ENCODE results near the gene NOL7. TPM values are rescaled to one million over a fixed set of nuclear protein-coding genes. Genes with fewer than 3 reads are reported as not detected.

The NOL7 gene
- total and polyA plus RNA-seq, 2 of the 13 experiments (the other 11 are each of a cell fraction or from before 2014, with no cell fraction given): 37.8 to 186 TPM

DNA sequence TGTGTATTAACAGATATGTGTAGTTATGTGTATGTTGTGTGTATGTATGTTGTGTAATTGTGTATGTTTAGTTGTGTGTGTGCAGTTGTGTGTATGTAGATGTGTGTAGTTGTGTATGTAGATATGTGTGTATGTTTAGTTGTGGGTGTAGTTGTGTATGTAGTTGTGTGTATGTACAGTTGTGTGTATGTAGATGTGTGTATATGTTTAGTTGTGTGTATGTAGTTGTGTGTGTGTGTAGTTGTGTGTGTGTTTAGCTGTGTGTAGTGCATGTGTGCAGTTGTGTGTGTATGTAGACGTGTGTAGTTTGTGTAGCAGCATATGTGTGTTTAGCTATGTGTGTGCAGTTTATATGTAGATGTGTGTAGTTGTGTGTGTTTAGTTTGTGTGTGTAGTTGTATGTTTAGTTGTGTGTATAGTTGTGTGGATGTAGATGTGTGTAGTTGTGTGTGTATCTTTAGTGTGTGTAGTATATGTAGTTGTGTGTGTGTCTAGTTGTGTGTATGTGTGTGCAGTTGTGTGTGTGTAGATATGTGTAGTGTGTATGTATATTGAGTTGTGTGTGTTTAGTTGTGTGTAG is 24.5 kb upstream of the NOL7 start (continued):
- TF ChIP-seq, protein P1, sequence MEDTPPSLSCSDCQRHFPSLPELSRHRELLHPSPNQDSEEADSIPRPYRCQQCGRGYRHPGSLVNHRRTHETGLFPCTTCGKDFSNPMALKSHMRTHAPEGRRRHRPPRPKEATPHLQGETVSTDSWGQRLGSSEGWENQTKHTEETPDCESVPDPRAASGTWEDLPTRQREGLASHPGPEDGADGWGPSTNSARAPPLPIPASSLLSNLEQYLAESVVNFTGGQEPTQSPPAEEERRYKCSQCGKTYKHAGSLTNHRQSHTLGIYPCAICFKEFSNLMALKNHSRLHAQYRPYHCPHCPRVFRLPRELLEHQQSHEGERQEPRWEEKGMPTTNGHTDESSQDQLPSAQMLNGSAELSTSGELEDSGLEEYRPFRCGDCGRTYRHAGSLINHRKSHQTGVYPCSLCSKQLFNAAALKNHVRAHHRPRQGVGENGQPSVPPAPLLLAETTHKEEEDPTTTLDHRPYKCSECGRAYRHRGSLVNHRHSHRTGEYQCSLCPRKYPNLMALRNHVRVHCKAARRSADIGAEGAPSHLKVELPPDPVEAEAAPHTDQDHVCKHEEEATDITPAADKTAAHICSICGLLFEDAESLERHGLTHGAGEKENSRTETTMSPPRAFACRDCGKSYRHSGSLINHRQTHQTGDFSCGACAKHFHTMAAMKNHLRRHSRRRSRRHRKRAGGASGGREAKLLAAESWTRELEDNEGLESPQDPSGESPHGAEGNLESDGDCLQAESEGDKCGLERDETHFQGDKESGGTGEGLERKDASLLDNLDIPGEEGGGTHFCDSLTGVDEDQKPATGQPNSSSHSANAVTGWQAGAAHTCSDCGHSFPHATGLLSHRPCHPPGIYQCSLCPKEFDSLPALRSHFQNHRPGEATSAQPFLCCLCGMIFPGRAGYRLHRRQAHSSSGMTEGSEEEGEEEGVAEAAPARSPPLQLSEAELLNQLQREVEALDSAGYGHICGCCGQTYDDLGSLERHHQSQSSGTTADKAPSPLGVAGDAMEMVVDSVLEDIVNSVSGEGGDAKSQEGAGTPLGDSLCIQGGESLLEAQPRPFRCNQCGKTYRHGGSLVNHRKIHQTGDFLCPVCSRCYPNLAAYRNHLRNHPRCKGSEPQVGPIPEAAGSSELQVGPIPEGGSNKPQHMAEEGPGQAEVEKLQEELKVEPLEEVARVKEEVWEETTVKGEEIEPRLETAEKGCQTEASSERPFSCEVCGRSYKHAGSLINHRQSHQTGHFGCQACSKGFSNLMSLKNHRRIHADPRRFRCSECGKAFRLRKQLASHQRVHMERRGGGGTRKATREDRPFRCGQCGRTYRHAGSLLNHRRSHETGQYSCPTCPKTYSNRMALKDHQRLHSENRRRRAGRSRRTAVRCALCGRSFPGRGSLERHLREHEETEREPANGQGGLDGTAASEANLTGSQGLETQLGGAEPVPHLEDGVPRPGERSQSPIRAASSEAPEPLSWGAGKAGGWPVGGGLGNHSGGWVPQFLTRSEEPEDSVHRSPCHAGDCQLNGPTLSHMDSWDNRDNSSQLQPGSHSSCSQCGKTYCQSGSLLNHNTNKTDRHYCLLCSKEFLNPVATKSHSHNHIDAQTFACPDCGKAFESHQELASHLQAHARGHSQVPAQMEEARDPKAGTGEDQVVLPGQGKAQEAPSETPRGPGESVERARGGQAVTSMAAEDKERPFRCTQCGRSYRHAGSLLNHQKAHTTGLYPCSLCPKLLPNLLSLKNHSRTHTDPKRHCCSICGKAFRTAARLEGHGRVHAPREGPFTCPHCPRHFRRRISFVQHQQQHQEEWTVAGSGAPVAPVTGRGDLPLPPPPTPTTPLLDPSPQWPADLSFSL (CRISPR knock-in tag; IDR thresholded peaks at IDR 0.05): peak; percentile 95
- 0 out of 2 replicates have a peak, but pooled peaks have one; percentile 17 for TF ChIP-seq NONO (IDR thresholded peaks at IDR 0.05)
- TF ChIP-seq NONO (CRISPR knock-in tag; conservative IDR thresholded peaks at IDR 0.05): no peak
- no peak for TF ChIP-seq ZNF713 (CRISPR knock-in tag; IDR thresholded peaks at IDR 0.05)
- 0 out of 2 replicates have a peak, but pooled peaks have one; percentile 21 for TF ChIP-seq TARDBP (CRISPR knock-in tag; IDR thresholded peaks at IDR 0.05)
